GM18519 (cell line): ENCODE measurements around the gene TXNL4A.
A peak's percentile ranks its signal among the peaks of the same experiment; 100 is the strongest.
"Not testable (repeated sequence)": the region's sequence is repeated elsewhere in the genome, so short reads cannot be mapped to it uniquely, and the experiment has no call there.

ENCODE experiments used
- ATAC-seq: cut with Tn5 transposase; IDR thresholded peaks from one replicate; pipeline ENCODE4 v1.9.1; 2021; ENCODE audit warnings: mild to moderate bottlenecking, moderate library complexity; ENCODE audit not compliant: unreplicated experiment, low FRiP score

The TXNL4A gene

DNA sequence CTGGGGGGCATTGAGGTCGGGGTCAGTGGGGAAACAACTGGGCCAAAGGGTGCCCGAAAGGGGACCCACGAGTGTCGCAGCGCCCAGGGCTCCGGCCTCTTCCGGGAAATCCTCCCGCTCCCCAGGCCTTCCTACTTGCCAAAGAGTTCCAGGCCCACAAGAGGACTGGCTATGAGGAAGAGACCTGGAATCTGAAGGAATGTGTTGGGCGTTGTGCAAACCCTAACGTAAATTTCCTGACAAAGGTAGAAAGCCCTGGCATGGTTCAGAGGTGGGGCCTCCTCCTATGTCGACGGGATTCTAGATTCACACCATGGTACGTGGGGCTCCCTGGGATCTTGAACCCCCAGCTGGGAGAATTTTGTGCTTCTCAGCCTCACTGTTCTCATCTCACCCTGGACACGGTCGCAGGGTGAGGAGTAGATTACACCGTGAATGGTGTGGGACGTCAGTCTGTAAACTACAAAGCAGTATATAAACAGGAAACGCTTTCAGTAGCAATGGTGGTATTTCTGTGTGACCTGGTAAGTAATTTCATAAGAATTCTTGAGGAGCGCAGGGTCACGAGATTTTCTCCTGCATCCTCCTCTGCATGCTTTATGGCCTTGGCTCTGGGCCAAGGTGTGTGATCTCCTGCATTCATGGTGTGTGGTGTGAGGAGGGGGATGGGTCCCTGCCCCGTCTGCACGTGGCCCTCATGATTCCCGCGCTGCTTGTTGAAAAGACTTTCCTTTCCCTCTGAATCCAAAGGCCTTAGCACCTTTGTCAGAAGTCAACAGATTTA, 23.1 kb downstream of the TXNL4A start:
- no peak for ATAC-seq

DNA sequence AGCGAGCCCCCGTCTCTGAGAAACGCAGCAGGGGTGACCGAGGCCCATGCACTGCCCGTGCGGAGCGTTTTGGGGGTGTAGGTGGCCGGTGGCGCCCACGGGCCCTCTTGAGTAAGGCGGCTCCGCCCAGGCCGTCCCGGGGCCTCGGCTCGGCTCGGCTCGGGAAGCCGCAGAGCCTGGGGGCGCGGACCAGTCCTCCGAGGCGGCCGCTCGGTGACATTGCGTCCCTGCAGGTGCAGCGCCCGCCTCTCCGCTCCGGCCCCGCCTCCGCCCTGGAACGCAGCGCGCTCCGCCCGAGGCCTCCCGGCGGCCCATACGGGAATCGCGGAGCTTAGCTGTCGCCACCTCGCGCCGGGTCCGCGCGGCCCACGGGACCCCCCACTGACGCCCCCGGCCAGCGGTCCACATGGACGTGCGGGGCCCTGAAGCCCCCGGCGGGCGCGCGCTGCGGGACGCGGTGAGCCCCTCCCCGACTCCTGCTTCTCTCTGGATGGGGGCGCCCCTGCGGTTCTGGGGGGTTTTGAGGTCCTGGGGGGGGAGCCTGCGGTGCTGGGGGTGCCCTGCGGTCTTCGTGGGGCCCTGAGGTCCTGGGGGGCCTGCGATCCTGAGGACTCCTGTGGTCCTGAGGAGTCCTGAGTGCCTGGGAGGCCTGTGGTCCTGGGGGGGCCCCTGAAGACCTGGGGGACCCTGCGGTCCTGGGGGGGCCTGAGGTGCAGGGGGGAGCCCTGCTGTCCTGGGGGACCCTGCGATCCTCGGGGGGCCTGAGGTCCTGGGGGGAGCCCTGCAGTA, 23.8 kb downstream of the TXNL4A start, which contains the start of gene HSBP1L1:
TSS of gene HSBP1L1 (plus strand) at position 314 of the 789 bp plus-strand sequence. CDS start at position 407, 93 bp downstream.
- ATAC-seq = peak; percentile 86

DNA sequence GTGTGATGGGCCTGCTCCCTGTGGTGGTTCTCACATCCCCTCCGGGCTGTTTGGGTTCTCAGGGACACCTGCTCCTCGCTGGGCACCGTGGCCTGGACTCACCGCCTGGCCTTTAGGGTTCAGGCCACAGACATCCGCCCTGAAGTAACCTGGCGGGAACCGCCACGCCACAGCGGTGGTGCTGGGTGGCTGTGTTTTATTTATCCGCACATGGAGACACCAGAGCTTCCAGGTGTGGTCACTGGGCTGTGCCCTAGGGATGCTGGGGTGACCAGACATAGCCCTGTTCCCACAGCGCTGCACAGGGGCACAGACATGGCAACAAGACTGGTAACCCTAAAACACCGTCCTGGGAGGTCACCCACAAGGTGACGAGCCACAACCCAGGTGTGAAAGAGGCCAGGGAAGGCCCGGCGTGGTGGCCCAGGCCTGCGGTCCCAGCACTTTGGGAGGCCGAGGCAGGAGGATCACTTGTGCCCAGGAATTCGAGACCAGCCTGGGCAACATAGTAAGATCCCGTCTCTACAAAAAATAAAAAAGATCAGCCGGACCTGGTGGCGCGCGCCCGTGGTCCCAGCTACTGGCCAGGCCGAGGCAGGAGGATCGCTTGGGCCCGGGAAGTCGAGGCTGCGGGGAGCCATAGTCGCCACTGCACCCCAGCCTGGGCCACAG, 24.6 kb downstream of the TXNL4A start:
- ATAC-seq = no peak

DNA sequence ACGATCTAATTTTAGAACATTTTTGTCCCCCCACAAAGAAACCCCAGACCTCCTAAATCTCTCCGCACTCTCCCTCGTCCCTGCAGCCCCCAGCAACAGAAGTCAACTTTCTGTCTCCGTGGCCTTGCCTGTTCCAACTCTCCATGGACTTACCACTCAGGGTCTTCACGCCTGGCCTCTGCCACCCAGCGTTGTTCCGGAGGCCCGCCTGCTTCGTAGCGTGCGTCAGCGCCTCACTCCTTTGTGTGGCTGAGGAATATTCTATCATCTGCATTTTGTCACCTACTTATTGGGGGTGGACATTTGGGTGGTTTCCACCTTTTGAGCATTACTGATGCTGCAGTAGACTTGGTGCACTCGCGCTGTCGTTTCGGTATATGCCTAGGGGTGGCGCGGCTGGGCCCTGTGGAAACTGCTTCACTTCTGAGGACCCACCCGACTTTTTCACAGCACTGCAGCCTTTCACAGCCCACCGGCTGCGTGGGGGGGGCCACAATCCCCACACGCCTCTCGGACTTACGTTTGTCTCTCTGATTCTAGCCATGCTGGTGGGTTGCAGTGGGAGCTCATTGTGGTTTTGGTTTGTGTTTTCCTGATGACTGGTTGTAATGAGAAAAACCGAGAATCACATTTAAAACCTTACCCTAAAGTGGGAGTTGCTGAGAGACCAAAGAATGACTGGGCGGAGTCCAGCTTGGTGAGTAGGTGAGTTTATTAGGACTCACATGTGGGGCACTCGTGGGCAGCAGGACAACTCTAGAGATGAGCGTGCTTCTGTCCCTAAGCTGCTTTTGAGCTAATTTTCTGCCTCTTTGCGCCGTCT, 25.3 kb downstream of the TXNL4A start:
- ATAC-seq = peak; percentile 29

DNA sequence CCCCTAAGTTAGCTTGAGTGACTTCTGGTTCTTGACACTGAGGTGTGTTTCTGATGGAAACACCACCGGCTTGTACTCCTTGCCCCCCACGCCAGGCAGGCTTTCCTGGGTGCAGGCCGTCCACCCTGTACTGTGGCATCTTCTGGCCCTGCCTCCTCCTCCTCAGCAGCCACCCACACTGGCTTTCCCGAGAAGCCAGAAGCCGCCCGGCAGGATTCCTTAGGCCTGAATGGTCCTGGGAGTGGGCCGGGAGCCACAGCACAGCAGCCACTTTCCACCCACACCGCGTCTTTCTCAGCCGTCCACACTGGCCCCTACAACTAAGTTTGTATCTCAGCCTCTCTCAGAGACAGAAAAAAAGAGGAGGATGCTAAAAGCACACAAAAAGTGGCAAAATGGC, 26.1 kb downstream of the TXNL4A start:
- ATAC-seq = no peak

DNA sequence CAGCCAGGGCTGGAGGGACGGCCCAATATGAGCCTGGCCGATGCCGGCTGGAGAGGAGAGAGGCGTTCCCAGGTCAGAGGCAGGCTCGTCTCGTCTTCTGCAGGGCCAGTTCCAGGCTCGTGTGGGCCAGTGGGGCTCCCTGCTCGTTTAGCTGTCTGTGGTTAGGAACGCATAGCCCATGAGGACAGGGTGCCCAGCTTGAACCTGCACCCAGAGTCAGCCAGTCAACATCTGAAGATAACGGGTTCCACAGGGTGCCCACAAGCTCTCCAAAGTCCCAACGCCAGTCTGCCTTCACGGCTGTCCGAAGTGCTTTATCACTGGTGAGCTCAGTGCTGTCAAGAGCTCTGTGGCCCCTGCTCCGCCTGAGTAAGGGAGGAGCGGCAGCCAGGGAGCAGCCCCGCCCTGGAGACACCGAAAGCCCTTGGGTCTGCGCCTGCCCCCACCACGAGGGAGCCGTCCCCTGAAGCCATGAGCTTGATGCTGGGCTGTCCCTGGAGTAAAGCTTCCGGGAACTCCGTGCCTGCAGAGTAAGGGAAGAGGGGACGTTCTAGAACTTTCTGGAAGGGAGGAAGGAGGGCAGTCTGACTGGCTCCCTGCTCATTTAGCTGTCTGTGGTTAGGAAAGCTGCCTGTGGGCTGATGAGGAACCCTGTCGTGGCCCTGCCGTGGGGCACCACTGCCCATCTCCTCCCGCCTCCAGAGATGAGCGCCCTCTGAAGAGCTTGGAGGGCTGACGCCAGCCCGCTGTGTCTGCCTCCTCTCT, 26.7 kb downstream of the TXNL4A start:
- ATAC-seq = no peak

DNA sequence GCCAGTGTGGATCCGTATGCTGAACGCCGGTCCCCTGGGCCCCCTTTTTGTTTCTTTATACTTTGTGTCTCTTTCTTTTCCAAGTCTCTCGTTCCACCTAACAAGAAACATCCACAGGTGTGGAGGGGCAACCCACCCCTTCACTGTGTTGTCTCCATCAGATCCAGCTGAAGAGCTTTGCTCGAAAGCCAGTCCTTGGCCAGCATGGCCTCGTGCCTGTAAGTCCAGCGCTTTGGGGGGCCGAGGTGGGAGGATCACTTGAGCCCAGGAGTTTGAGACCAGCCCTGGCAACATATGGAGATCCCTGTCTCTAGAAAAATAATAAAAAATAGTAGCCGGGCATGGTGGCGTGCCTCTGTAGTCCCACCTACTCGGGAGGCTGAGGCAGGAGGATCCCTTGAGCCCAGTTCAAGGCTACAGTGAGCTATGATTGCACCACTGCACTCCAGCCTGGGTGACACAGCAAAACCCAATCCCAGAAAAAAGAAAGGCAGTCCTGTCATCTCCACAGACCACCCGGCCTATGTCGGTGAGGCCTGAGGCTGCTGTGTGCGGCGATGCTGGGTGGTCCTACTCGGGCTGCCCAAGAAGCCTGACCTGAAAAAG, 27.3 kb downstream of the TXNL4A start:
- ATAC-seq = no peak

DNA sequence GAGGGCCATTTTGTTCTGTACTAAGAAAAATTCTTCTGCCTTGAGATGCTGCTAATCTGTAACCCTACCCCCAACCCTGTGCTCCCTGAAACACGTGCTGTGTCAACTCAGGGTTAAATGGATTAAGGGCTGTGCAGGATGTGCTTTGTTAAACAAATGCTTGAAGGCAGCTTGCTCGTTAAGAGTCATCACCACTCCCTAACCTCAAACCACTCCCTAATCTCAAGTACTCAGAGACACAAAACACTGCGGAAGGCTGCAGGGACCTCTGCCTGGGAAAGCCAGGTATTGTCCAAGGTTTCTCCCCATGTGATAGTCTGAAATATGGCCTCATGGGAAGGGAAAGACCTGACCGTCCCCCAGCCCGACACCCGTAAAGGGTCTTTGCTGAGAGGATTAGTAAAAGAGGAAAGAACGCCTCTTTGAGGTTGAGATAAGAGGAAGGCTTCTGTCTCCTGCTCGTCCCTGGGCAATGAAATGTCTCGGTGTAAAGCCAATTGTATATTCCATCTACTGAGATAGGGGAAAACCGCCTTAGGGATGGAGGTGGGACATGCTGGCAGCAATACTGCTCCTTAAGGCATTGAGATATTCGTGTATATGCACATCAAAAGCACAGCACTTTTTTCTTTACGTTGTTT, 28.1 kb downstream of the TXNL4A start:
- ATAC-seq = not testable (repeated sequence)

DNA sequence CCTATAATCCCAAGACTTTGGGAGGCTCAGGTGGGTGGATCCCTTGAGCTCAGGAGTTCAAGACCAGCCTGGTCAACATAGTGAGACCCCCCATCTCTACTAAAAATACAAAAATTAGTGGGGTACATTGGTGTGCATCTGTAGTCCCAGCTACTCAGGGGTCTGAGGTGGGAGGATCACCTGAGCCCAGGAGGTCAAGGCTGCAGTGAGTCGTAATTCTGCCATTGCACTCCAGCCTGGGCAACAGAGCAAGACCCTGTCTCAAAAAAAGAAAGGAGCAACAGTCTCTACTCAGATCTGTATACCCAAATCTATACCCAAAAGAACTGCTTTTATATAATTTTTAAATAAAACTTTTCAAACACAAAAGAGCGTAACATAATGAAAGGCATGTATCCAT, 29.4 kb downstream of the TXNL4A start:
- no peak for ATAC-seq

DNA sequence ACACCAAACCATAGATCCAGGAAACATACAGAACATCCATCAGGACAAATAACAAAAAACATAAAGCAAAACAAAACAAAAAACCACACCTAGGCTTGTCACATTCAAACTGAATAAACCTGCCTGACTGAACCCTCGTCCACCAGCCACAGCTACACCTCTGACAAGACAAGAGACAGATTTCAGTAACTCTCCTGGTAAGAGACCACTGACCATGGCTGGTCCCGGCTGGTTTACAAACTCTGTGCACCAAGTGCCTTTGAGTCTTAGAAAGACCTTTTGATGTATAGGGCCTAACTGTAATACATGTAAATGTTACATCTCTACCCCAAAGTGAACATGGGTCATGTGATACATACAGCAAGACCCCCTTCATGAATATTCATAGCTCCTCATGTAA, 32.1 kb downstream of the TXNL4A start:
- no peak for ATAC-seq

DNA sequence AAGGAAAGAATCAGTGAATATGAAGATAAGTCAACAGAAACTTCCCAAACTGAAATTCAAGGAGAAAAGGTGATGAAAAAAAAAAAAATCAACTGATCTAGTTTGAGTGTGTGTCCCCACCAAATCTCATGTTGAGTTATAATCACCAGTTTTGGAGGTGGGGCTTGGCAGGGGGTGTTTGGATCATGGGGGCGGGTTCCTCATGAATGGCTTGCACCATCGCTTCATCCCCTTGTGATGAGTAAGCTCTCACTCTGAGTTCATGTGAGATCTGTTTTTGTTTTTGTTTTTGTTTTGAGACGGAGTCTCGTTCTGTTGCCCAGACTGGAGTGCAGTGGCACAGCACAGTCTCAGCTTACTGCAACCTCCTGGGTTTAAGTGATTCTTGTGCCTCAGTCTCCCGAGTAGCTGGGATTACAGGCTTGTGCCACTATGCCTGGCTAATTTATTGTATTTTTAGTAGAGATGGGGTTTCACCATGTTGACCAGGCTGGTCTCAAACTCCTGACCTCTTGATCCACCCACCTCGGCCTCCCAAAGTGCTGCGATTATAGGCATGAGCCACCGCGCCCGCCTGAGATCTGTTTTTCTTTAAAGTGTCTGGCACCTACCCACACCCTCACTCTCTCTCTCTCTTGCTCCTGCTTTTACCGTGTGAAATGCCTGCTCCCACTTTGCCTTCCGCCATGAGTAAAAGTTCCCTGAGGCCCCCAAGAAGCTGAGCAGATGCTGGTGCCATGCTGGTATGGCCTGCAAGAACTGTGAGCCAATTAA, 32.9 kb downstream of the TXNL4A start:
- ATAC-seq = no peak

DNA sequence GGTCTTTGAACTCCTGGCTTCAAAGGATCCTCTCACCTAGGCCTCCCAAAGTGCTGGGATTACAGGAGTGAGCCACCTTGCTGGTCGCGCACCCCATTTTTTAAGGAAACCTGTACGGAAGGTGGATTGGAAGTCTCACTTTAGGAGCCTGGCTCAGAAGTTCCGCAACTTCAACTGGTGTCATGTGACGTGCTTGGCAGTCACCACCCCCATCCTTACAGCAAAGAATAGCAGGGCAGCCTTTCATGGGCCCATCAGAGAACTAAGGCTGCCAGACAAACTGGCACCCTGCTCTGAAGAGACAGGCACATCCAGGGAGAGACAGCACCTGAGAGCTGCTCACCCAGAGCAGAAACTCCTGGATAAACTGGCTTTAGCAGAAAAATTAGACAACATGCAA, 33.6 kb downstream of the TXNL4A start:
- ATAC-seq = no peak

DNA sequence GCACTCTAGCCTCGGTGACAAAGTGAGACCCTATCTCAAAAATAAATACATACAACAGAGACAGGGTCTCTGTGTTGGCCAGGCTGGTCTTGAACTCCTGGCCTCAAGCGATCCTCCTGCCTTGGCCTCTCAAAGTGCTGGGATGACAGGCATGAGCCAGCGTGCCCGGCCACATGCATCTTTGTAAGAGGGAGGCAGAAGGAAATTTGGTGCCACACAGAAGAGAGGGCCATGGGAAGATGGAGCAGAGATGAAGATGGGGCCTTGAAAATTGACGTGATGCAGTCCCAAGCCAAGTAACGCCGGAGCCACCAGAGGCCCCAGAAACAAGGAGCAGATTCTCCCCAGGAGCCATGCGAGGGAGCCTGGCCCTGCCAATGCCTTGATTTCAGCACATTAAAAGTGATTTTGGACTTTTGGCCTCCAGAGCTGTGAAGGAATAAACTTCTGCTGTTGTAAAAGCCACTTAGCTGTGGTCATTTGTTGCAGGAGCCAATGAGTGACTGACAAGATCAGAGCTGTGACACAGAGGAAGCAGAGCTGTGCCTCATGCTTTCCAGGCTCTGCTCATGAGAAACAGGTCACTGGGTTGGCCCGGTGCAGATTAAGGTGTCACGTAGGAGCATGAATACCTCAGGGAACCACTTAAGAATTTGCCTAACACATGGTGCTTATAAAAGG, 34.3 kb downstream of the TXNL4A start:
- ATAC-seq = no peak

DNA sequence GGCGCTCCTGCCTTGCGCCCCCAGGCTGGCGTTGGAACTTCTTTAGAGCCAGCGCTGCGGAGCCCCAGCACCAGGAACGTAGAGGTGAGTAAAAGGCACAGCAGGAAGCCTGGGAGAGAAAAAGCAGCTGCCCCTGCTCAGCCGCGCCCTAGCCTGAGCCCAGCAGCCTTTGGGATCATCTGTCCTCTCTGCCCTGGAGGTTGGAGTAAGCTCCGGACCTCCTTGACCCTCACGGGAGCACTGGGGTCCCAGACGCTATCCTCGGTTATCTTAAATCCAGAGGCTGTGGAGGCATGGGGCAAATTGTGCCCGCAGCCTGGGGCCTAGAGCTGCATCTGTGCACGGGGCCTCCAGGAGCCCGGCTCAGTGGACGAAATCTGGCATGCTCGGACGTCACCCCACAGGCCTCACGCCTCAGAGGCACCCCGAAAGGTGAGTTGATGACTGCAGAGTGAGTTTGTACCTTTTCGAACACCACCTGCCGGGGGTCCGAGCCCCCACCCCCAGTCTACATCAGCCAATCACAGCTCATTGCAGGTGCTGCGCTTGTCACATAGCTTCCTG, 35.3 kb downstream of the TXNL4A start:
- ATAC-seq = no peak

DNA sequence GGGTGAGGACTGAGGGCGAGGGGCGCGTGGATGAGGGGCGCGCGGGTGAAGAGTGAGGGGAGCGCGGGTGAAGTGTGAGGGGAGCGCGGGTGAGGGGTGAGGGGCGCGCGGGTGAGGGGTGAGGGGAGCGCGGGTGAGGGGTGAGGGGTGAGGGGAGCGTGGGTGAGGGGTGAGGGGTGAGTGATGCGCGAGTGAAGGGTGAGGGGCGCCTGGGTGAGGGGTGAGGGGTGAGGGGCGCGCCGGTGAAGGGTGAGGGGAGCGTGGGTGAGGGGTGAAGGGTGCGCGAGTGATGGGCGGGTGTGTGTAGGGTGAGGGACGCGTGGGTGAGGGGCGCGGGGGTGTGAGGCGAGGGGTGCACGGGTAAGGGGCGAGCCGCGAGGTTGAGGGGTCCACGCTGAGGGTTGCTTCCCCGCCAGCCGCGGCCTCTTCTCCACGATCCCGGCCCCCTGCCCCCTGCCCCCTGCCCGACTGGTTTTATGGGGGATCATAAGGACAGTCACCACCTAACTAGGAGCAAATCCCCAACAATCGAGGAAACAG, 35.8 kb downstream of the TXNL4A start:
- ATAC-seq = no peak

DNA sequence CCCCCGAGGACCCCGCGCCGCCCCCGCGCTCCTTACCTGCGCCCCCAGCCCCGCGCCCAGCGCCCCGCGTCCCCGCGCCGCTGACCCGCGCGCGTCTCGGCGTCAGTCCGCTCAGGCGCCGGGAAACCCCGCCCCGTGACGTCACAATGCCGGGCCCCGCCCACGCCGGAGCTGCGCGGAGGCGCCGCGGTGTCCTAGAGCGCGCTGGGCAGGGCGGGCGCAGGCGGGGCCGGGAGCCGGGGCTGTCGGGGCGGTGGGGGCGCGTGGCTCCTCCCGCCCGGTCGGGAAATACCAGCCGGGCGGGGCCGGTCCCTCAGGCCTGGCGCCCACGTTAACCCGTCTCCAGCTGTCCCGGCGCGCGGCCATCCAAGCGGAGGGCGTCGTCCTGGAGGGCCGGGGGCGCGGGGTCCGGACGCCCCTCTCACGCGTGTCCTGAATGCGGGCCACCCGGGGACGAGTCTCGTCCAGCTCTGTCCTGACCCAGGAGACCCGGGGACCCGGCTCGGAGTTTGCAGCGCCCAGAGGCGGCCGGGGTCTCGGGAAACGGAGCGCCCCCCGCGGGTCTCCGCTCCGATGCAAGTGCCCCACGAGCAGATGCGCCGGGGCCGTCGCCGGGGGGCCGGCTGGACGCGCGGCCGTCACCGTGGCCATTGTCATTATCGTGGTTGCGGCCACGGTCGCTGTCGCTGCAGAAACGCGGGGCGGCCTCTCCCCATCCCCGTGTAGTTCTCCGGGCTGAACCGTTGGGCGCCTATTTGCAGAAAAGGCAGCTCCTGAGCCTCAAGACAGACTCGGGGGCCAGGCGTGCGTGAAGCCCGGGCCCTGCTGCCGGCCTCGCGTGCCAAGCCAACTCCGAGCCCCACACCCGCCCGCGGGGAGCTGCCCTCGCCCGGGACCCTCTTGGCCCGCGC, 36.6 kb downstream of the TXNL4A start, which contains the start of gene SLC66A2:
TSS of gene SLC66A2 (minus strand) at position 109 of the 911 bp plus-strand sequence. CDS start 727 bp downstream, outside the sequence.
- no peak for ATAC-seq
